Thoracic aorta (tissue), 2 donors: Measurements from ENCODE around the gene NAA25. TPM values are rescaled to one million over a fixed set of nuclear protein-coding genes. Genes with fewer than 3 reads are reported as not detected.
A peak's percentile ranks its signal among the peaks of the same experiment; 100 is the strongest.

ENCODE experiments used
- ATAC-seq: fragments of 150-250 bp; one replicate; pipeline ENCODE4 v1.8.0; 2017; ENCODE audit warnings: low read depth; ENCODE audit not compliant: insufficient number of reproducible peaks, low FRiP score
- DNase-seq: peaks from one replicate; pipeline ENCODE4 v3.0.0-alpha.2; 2020; ENCODE audit warnings: low spot score
- H3K27ac ChIP-seq, 2 donors: fragments of 200-600 bp; sonication (generic); 1 replicate in 1 of 2; 2 replicates in 1 of 2; pipeline ENCODE4 v1.5.1; 2016; ENCODE audit warnings: mild to moderate bottlenecking in 2 of 2, moderate library complexity in 2 of 2
- H3K27me3 ChIP-seq: fragments of 200-600 bp; sonication (generic); replicated peaks from 2 replicates; pipeline ENCODE4 v1.6.0; 2016; ENCODE audit warnings: mild to moderate bottlenecking; ENCODE audit not compliant: insufficient read depth
- H3K36me3 ChIP-seq: fragments of 200-600 bp; sonication (generic); one replicate; pipeline ENCODE4 v1.5.1; 2016
- H3K4me1 ChIP-seq, 2 donors: fragments of 200-600 bp; sonication (generic); 1 replicate in 1 of 2; 2 replicates in 1 of 2; pipeline versions ENCODE4 v1.5.1 to v1.6.0; 2016; ENCODE audit warnings: low read depth in 2 of 2, mild to moderate bottlenecking in 1 of 2; ENCODE audit not compliant: control insufficient read depth in 1 of 2
- H3K4me3 ChIP-seq: fragments of 200-600 bp; sonication (generic); 2 replicates; pipeline ENCODE4 v1.5.1; 2016; ENCODE audit warnings: mild to moderate bottlenecking
- H3K9me3 ChIP-seq: fragments of 200-600 bp; sonication (generic); 2 replicates; pipeline ENCODE4 v1.5.1; 2016
- total RNA-seq, 2 donors: library from RNA; depleted of rRNA; stranded (reverse); fragments of >200 nt; gene quantifications; one replicate each; pipeline versions ENCODE4 v1.1.0 to v1.2.3, GENCODE V29; 2016
- TF ChIP-seq, protein P1 (sequence below): fragments of 200-600 bp; sonication (generic); IDR thresholded peaks from one replicate; pipeline ENCODE4 v1.5.1; 2019; ENCODE audit warnings: antibody characterized with exemption

The NAA25 gene
- total RNA-seq, 2 donors from 2014 or later: 16.4 to 52.1 TPM

DNA sequence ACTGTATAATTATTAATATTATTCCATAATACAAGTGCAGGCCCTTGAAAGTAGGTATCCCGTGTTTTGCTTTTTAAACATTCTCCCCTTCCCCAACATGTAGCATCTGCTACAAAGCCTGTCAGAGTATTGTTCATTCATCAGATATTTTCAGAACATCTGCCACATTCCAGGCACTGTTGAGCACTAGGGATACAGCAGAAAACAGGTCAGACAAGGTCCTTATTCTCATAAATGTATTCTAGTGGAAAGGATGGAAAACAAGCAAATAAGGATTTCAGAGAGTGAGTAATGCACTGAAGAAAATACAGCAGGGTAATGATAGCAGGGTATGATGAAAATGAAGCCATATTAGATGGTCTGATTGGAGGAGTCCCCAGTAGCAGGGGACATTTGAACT lies 91.5 kb downstream of the NAA25 start:
- H3K36me3 ChIP-seq: peaks cover 2% of the 10 kb centered on the region
- no peak for ATAC-seq
- TF ChIP-seq, protein P1, sequence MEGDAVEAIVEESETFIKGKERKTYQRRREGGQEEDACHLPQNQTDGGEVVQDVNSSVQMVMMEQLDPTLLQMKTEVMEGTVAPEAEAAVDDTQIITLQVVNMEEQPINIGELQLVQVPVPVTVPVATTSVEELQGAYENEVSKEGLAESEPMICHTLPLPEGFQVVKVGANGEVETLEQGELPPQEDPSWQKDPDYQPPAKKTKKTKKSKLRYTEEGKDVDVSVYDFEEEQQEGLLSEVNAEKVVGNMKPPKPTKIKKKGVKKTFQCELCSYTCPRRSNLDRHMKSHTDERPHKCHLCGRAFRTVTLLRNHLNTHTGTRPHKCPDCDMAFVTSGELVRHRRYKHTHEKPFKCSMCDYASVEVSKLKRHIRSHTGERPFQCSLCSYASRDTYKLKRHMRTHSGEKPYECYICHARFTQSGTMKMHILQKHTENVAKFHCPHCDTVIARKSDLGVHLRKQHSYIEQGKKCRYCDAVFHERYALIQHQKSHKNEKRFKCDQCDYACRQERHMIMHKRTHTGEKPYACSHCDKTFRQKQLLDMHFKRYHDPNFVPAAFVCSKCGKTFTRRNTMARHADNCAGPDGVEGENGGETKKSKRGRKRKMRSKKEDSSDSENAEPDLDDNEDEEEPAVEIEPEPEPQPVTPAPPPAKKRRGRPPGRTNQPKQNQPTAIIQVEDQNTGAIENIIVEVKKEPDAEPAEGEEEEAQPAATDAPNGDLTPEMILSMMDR: no peak
- H3K4me1 ChIP-seq: peaks cover 10 to 21% of the 10 kb centered on the region in 2 donors
- no peak for DNase-seq
- no peaks in the 10 kb centered on the region for H3K27me3 ChIP-seq
- no peaks in the 10 kb centered on the region for H3K9me3 ChIP-seq
- H3K4me3 ChIP-seq: no peak overlapping the region
- H3K27ac ChIP-seq: no peak overlapping the region

DNA sequence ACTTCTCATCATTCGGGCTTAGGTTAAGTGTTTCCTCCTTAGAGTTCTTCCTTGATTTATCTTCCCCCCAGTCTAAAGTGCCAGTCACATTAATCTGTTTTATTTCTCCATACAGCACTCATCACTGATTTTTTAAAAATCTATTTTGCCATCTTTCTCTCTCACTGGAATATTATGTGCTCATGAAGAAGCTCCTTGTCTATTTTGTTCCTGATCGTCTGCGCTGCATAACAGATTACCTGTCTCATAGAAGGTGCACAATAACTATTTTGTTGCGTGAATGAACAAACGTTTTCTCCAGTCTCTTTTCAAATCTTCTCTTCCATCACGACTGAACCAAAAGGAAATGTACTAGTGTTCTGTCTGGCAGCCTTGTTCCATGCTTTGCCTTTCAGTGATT lies 92.6 kb downstream of the NAA25 start:
- ATAC-seq: no peak
- Histone ChIP-seq H3K4me3 (no peak overlapping the region), H3K27me3 (no peaks in the 10 kb centered on the region), H3K27ac (no peak overlapping the region), H3K9me3 (no peaks in the 10 kb centered on the region), H3K4me1 (peaks cover 15 to 32% of the 10 kb centered on the region in 2 donors), H3K36me3 (no peaks in the 10 kb centered on the region)
- DNase-seq: no peak
- TF ChIP-seq, protein P1: no peak

DNA sequence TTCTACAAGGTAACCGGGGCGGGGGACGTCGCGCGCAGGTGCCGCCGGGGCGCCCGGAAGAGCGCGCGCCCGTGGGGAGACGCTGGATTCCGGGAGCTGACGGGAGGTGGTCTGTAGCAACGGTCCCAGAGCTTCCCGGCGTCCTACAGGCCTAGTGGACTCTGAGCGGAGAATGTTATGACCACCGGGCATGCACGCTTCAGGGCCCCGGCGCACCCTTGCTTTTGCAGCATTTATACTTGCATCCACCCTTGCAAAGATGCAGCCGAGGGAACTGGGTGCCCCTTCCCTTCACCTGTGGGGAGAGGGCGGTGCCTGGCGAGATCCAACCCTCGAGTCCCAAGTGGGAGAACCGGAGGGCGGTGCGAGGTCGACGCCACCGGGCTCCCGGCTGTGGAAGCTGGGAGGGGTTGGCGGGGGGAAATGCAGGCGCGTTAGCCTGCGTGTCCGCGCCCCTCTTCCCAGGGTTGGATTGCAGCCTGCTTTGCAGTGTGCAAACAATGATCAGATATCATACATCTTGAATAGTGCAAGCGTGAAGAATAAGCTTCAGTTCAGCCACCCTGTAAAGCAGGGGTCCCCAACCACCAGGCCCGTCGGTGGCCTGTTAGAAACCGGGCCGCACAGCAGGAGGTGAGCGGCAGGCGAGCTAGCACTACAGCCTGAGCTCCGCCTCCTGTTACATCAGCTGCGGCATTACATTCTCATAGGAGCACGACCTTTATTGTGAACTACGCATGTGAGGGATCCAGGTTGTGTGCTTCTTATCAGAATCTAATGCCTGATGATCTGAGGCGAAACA lies 94.8 kb downstream of the NAA25 start:
- Histone ChIP-seq H3K27me3 (no peaks in the 10 kb centered on the region), H3K9me3 (no peaks in the 10 kb centered on the region), H3K4me1 (peaks cover 15 to 38% of the 10 kb centered on the region in 2 donors), H3K36me3 (no peaks in the 10 kb centered on the region), H3K4me3 (peak overlapping the region; percentile 81), H3K27ac (peak overlapping the region; percentile 70 to 92)
- TF ChIP-seq, protein P1: no peak
- ATAC-seq (no peak), DNase-seq (no peak)

- peak; percentile 97 for DNase-seq
- Histone ChIP-seq H3K36me3 (no peaks in the 10 kb centered on the region), H3K27me3 (no peaks in the 10 kb centered on the region), H3K27ac (peak within 1 kb of the TSS; percentile 93 to 100), H3K4me1 (peaks cover 15 to 42% of the 10 kb centered on the region in 2 donors), H3K4me3 (peak within 1 kb of the TSS; percentile 81), H3K9me3 (no peaks in the 10 kb centered on the region)
- peak; percentile 94 for ATAC-seq
- TF ChIP-seq, protein P1: peak; percentile 71
These were observed 95.6 kb downstream of the NAA25 start, which contains the start of the genes ERP29 and TMEM116 for GRCh38 chr12:112012775-112013600. ERP29 (plus strand) TSS chr12:112013426; CDS start chr12:112013466, 40 bp downstream. TMEM116 (minus strand) TSS chr12:112013165; CDS start chr12:112005270, 7,895 bp downstream.

- TF ChIP-seq, protein P1: no peak
- no peak for DNase-seq
- H3K4me1 ChIP-seq: peaks cover 15 to 42% of the 10 kb centered on the region in 2 donors
- peak overlapping the region; percentile 81 for H3K4me3 ChIP-seq
- H3K27ac ChIP-seq: peak overlapping the region; percentile 93 to 100
- ATAC-seq: no peak
- no peaks in the 10 kb centered on the region for H3K36me3 ChIP-seq
- no peaks in the 10 kb centered on the region for H3K27me3 ChIP-seq
- no peaks in the 10 kb centered on the region for H3K9me3 ChIP-seq
These were observed 96.9 kb downstream of the NAA25 start for GRCh38 chr12:112011685-112012084.
